K562 (cell line): Measurements from ENCODE around the gene TBC1D20. TPM values are rescaled to one million over a fixed set of nuclear protein-coding genes. Genes with fewer than 3 reads are reported as not detected.

Source experiments
- ATAC-seq: fragments of 200-7000 bp; cut with Tn5 transposase; 3 replicates; pipeline ENCODE4 v1.9.1; 2020; ENCODE audit warnings: moderate library complexity
- BruUV-seq: library from RNA; stranded (reverse); fragments of 400-500 nt; replicated peaks from 2 replicates; lab custom pipeline; 2021; lab: Mats Ljungman, UMichigan
- CTCF ChIA-PET: fragments of 300-600 bp; formaldehyde crosslinking; extraction: SDS; loops from one replicate; lab custom pipeline; 2021; ENCODE audit warnings: low intra/inter-chr PET ratio; lab: Yijun Ruan, JAX
- POLR2A ChIA-PET: fragments of 300-600, 350-650 bp; sonication (Branson Sonifier 250); formaldehyde crosslinking; extraction: SDS; loops from one replicate; lab custom pipeline; 2021; ENCODE audit warnings: antibody characterized with exemption, inconsistent platforms; lab: Yijun Ruan, JAX
- DNase-seq, 4 experiments: peaks; one replicate each; pipeline versions ENCODE4 v3.0.0 to v3.0.0-alpha.2; 2011 to 2018; ENCODE audit warnings: low spot score in 3 of 4, mixed read lengths in 3 of 4; ENCODE audit errors: extremely low read depth in 1 of 4
- FAIRE-seq: peaks from 2 replicates; lab custom pipeline; 2011; peaks lifted over from hg19 to GRCh38; lab: Jason Lieb, UNC
- H2AFZ ChIP-seq: 2 replicates; pipeline ENCODE4 v1.6.0; 2011; ENCODE audit warnings: low read depth, low read length, control low read depth, inconsistent platforms
- H3K27ac ChIP-seq: fragments of 200-600 bp; 3 replicates; pipeline ENCODE4 v1.8.0; 2011; ENCODE audit warnings: low read depth, mild to moderate bottlenecking, control low read depth, inconsistent platforms, low read length, moderate library complexity, mixed read lengths; ENCODE audit errors: extremely low read depth
- H3K27me3 ChIP-seq, 2 experiments: fragments of 300-600 bp in 1 of 2; 2 replicates in 1 of 2; 3 replicates in 1 of 2; pipeline versions ENCODE4 v1.6.0 to v1.8.0; 2011; ENCODE audit warnings: inconsistent platforms in 2 of 2, low read length in 2 of 2, mild to moderate bottlenecking in 1 of 2, mixed read lengths in 1 of 2, moderate library complexity in 1 of 2; ENCODE audit not compliant: control insufficient read depth in 2 of 2, insufficient read depth in 2 of 2
- H3K36me3 ChIP-seq: fragments of 300-600 bp; 3 replicates; pipeline ENCODE4 v1.8.0; 2011; ENCODE audit warnings: mild to moderate bottlenecking, low read length, inconsistent platforms; ENCODE audit not compliant: control insufficient read depth, insufficient read depth
- H3K4me1 ChIP-seq, 2 experiments: fragments of 200-600 bp in 1 of 2; replicated peaks in 1 of 2; 2 replicates in 1 of 2; 3 replicates in 1 of 2; pipeline versions ENCODE4 v1.5.1 to v1.8.0; 2011; ENCODE audit warnings: inconsistent platforms in 2 of 2, low read length in 2 of 2, mild to moderate bottlenecking in 1 of 2, mixed read lengths in 1 of 2, moderate library complexity in 1 of 2; ENCODE audit not compliant: control insufficient read depth in 2 of 2, insufficient read depth in 2 of 2
- H3K4me2 ChIP-seq: 2 replicates; pipeline ENCODE4 v1.6.1; 2011; ENCODE audit warnings: low read length, control low read depth, inconsistent platforms, mixed read lengths; ENCODE audit not compliant: insufficient read depth
- H3K4me3 ChIP-seq: fragments of 200-600 bp; sonication (generic), shearing (Covaris generic); 2 replicates; pipeline ENCODE4 v1.5.1; 2016; ENCODE audit warnings: control low read depth, inconsistent platforms
- H3K79me2 ChIP-seq: fragments of 200-600 bp; 3 replicates; pipeline ENCODE4 v1.8.0; 2011; ENCODE audit warnings: low read length, inconsistent platforms; ENCODE audit not compliant: control insufficient read depth, insufficient read depth
- H3K9ac ChIP-seq, 2 experiments: 2 replicates each; pipeline versions ENCODE4 v1.6.0 to v1.6.1; 2011; ENCODE audit warnings: low read depth in 2 of 2, low read length in 2 of 2, control low read depth in 1 of 2, inconsistent platforms in 1 of 2, mild to moderate bottlenecking in 1 of 2, mixed read lengths in 1 of 2; ENCODE audit not compliant: insufficient read depth in 1 of 2
- H3K9me1 ChIP-seq: one replicate; pipeline ENCODE4 v1.6.0; 2011; ENCODE audit warnings: inconsistent platforms, mild to moderate bottlenecking, low read length, moderate library complexity; ENCODE audit not compliant: control insufficient read depth, insufficient read depth
- H3K9me3 ChIP-seq: replicated peaks from 2 replicates; pipeline ENCODE4 v1.5.1; 2011; ENCODE audit warnings: low read depth, low read length, inconsistent platforms; ENCODE audit not compliant: control insufficient read depth, insufficient read depth
- H4K20me1 ChIP-seq: replicated peaks from 2 replicates; pipeline ENCODE4 v1.6.1; 2011; ENCODE audit warnings: low read length, inconsistent platforms, mixed read lengths; ENCODE audit not compliant: control insufficient read depth, insufficient read depth
- GTF2A2 ChIP-seq: IDR thresholded peaks from 2 replicates; pipeline ENCODE4 v1.6.1; 2016; ENCODE audit warnings: mild to moderate bottlenecking, missing genetic modification characterization, missing compliant biosample characterization
- SMC3 ChIP-seq: conservative IDR thresholded peaks from 2 replicates; pipeline ENCODE4 v1.6.1; 2011; ENCODE audit warnings: low read depth, low read length, improper control_type of control experiment; ENCODE audit not compliant: insufficient read depth
- ZBED1 ChIP-seq: IDR thresholded peaks from 2 replicates; pipeline ENCODE4 v1.6.1; 2014
- ZNF384 ChIP-seq: IDR thresholded peaks from 2 replicates; pipeline ENCODE4 v1.6.1; 2012; ENCODE audit warnings: low read depth, low read length, improper control_type of control experiment
- ZSCAN29 ChIP-seq: fragments of 450-650 bp; IDR thresholded peaks from 2 replicates; pipeline ENCODE4 v1.6.1; 2017
- WGBS: fragments of 100-300 bp; shearing (Covaris generic); methylation state at CpG from one replicate; pipeline ENCODE4 v1.1.6; 2016; ENCODE audit warnings: low coverage, mixed read lengths; ENCODE audit not compliant: insufficient coverage; ENCODE audit errors: missing lambda C conversion rate; 5-methylcytosine and 5-hydroxymethylcytosine counted together
- in situ Hi-C: fragments of 300-500 bp; cut with MboI; formaldehyde crosslinking; loops from 4 replicates; pipeline ENCODE4 v1.15.0; 2018; ENCODE audit warnings: inconsistent platforms, mixed read lengths
- intact Hi-C: fragments of 100-400 bp; cut with micrococcal nuclease; formaldehyde crosslinking; loops from 2 replicates; pipeline ENCODE4 v1.14.2; 2022
- polyA plus RNA-seq, 8 experiments: library from polyadenylated mRNA; depleted of rRNA in 4 of 8; stranded (reverse) in 5 of 8; unstranded in 3 of 8; fragments of >200 nt; fragmentation: Nextera tagmentation in 2 of 8; fragmentation: Illumina TruSeq in 1 of 8; extraction: Ambion mirVana in 2 of 8; extraction: Trizol in 1 of 8; gene quantifications; 2 replicates each; pipeline versions ENCODE4 v1.2.1 to v1.2.3, GENCODE V29; 2011 to 2014; ENCODE audit warnings: inconsistent platforms in 1 of 8, missing spikeins in 1 of 8
- total RNA-seq, 7 experiments: library from RNA; depleted of rRNA in 6 of 7; stranded (reverse); fragments of >200 nt in 6 of 7; fragmentation: Illumina TruSeq in 2 of 7; extraction: Trizol in 2 of 7; gene quantifications; 2 replicates each; pipeline versions ENCODE4 v1.2.1 to v1.2.3, GENCODE V29; 2011 to 2021; ENCODE audit warnings: low replicate concordance in 1 of 7
- TF ChIP-seq, protein P1 (sequence below): sonication (generic); formaldehyde crosslinking; IDR thresholded peaks from 2 replicates; pipeline ENCODE4 v1.4.0; 2020; ENCODE audit warnings: mild to moderate bottlenecking, missing genetic modification reagents

TBC1D20 gene
- total and polyA plus RNA-seq, 9 of the 15 experiments (the other 6 are each of a cell fraction or from before 2014, with no cell fraction given) = 7.0 to 25.3 (median 15.1) TPM

DNA sequence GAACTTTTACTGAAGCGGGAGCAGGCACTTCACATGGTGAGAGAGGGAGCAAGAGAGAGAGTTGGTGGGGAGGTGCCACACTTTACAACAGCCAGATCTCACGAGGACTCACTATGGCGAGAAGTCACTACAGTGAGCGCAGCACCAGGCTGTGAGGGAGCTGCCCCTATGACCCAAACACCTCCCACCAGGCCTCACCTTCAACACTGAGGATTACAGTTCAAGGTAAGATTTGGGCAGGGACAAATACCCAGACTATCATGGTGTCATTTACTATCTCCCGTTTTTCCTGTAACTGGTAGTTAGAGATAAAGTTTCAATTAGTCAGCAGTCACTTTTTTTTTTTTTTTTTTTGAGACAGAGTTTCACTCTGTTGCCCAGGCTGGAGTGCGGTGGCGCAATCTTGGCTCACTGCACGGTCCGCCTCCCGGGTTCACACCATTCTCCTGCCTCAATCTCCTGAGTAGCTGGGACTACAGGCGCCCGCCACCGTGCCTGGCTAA lies 46.5 kb downstream of the TBC1D20 start (continued):
- TF ChIP-seq SMC3 = no peak

DNA sequence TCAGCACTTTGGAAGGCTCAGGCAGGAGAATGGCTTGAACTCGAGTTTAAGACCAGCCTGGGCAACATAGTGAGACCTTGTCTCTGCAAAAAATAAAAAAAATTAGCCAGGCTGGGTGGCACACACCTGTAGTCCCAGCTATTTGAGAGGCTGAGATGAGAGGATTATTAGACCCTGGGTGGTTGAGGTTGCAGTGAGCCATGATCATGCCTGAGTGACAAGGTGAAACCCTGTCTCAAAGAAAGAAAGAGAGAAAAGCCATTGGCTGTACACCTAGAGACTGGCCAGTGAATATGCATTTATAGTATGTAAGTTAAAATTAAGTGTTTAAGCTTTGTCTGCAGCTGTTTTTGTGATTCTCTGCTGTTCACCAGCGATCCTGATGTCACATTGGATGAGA lies 48.2 kb downstream of the TBC1D20 start:
- Histone ChIP-seq H3K4me2 (no peak overlapping the region), H3K36me3 (peaks cover 35% of the 10 kb centered on the region; the same call in 2 of the 3 replicates), H3K4me3 (no peak overlapping the region), H3K4me1 (peaks cover 17 to 18% of the 10 kb centered on the region in 2 experiments; a peak in 4 of 5 replicates), H3K9me1 (no peaks in the 10 kb centered on the region), H4K20me1 (no peaks in the 10 kb centered on the region), H3K27ac (no peak overlapping the region), H3K27me3 (no peaks in the 10 kb centered on the region), H2AFZ (no peak overlapping the region), H3K9ac (no peak overlapping the region), H3K9me3 (peaks cover 2% of the 10 kb centered on the region), H3K79me2 (peaks cover 26% of the 10 kb centered on the region)
- ChIA-PET CTCF (no interaction called here), POLR2A (interaction anchor here (1.5 kb wide), 1 partner anchor 16 kb away, joined by 5 read pairs; no protein-coding TSS in a partner anchor)
- intact Hi-C loops (no loop called here), in situ Hi-C loops (no loop called here)
- ATAC-seq (no peak), FAIRE-seq (no peak), DNase-seq (no peak)
- no TSS peak for BruUV-seq
- TF ChIP-seq ZBED1 (no peak), GTF2A2 (no peak), ZSCAN29 (no peak), ZNF384 (no peak)
- TF ChIP-seq, protein P1, sequence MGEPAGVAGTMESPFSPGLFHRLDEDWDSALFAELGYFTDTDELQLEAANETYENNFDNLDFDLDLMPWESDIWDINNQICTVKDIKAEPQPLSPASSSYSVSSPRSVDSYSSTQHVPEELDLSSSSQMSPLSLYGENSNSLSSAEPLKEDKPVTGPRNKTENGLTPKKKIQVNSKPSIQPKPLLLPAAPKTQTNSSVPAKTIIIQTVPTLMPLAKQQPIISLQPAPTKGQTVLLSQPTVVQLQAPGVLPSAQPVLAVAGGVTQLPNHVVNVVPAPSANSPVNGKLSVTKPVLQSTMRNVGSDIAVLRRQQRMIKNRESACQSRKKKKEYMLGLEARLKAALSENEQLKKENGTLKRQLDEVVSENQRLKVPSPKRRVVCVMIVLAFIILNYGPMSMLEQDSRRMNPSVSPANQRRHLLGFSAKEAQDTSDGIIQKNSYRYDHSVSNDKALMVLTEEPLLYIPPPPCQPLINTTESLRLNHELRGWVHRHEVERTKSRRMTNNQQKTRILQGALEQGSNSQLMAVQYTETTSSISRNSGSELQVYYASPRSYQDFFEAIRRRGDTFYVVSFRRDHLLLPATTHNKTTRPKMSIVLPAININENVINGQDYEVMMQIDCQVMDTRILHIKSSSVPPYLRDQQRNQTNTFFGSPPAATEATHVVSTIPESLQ = no peak
- WGBS = 76% methylated on average over 2 of the region's 2 CpGs
